Colonic mucosa (tissue), 4 donors: ENCODE results near the gene TNNI2. TPM values are rescaled to one million over a fixed set of nuclear protein-coding genes. Genes with fewer than 3 reads are reported as not detected.

Experiments
- DNase-seq: peaks from one replicate; pipeline ENCODE4 v3.0.0-alpha.2; 2020
- H3K27ac ChIP-seq: fragments of 200-600 bp; one replicate; pipeline ENCODE4 v1.8.0; 2021
- H3K27me3 ChIP-seq: fragments of 200-600 bp; one replicate; pipeline ENCODE4 v1.8.0; 2021
- H3K36me3 ChIP-seq: fragments of 200-600 bp; one replicate; pipeline ENCODE4 v1.8.0; 2021
- H3K4me1 ChIP-seq: fragments of 200-600 bp; one replicate; pipeline ENCODE4 v1.8.0; 2021; ENCODE audit warnings: mild to moderate bottlenecking
- H3K4me3 ChIP-seq: fragments of 200-600 bp; one replicate; pipeline ENCODE4 v1.8.0; 2021
- H3K9ac ChIP-seq, 2 donors: one replicate each; pipeline ENCODE4 v1.7.0; 2013; ENCODE audit warnings: control low read depth in 2 of 2, low read depth in 2 of 2, low read length in 2 of 2
- H3K9me3 ChIP-seq: fragments of 200-600 bp; one replicate; pipeline ENCODE4 v1.8.0; 2021
- intact Hi-C: fragments of 100-400 bp; cut with DNase I; formaldehyde crosslinking; loops from one replicate; pipeline ENCODE4 v1.14.1; 2022
- total RNA-seq, 2 donors: library from RNA; stranded (reverse); fragmentation: NEBNext Ultra II Directional in 1 of 2; extraction: Animal tissue kit (Norgen Biotek cat#: 25700) in 1 of 2; gene quantifications; one replicate each; pipeline ENCODE4 v1.2.1, GENCODE V29; 2021
- TF ChIP-seq, protein P1 (sequence below): fragments of 200-600 bp; IDR thresholded peaks from one replicate; pipeline ENCODE4 v1.8.0; 2022; ENCODE audit warnings: antibody characterized with exemption, mild to moderate bottlenecking
- donor health status: healthy.
- donor health status: DM: no; HTN: no; CAD: no.
- donor health status: DM: no; HTN: no; CAD: no.

The TNNI2 gene
- under 1 TPM in 1 of 2 donors, not detected in 1; 0.94 TPM for total RNA-seq

DNA sequence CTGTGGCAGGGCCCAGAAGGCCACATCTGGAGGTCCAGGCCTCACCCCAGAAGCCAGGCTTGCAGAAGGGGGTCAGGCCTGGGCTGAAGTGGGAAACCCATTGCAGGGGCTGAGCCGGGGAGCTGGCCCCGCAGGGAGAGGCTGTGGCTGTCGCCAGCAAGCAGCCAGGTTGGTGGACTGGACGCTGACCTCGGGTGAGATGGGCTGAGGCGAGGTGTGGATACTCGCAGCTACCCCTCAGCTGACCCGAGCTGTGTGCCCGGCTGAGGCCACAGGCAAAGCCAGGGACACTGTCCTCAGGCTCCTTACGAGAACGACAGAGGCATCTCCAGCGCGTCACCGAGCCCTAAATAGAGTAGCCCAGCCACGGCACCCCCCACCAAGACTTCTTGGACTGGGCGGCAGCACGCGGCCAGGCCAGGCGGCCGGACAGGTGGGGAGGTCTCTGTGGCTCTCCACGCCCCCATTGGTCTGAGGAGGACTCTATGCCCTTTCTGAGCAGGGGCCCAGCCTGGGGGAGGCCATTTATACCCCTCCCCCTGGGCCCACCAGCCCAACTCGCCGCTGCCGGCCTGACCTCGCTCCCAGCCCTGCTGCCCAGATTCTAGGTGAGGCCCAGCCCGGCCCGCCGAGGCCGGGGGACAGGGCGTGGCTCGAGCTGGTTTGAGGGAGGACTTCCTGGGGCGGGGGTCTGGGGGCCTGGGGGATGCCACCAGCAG lies at the start of gene TNNI2:
TNNI2 (plus strand) TSS at position 556 of the 719 bp plus-strand sequence. CDS start 716 bp downstream, outside the sequence.
- intact Hi-C loops: loop anchor here (5.0 kb wide), 1 partner anchor 314 kb away; no protein-coding TSS in a partner anchor
- TF ChIP-seq, protein P1, sequence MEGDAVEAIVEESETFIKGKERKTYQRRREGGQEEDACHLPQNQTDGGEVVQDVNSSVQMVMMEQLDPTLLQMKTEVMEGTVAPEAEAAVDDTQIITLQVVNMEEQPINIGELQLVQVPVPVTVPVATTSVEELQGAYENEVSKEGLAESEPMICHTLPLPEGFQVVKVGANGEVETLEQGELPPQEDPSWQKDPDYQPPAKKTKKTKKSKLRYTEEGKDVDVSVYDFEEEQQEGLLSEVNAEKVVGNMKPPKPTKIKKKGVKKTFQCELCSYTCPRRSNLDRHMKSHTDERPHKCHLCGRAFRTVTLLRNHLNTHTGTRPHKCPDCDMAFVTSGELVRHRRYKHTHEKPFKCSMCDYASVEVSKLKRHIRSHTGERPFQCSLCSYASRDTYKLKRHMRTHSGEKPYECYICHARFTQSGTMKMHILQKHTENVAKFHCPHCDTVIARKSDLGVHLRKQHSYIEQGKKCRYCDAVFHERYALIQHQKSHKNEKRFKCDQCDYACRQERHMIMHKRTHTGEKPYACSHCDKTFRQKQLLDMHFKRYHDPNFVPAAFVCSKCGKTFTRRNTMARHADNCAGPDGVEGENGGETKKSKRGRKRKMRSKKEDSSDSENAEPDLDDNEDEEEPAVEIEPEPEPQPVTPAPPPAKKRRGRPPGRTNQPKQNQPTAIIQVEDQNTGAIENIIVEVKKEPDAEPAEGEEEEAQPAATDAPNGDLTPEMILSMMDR: no peak
- Histone ChIP-seq H3K27me3 (no peaks in the 10 kb centered on the region), H3K4me3 (no peak within 1 kb of the TSS), H3K9me3 (no peaks in the 10 kb centered on the region), H3K4me1 (peaks cover 7% of the 10 kb centered on the region), H3K36me3 (no peaks in the 10 kb centered on the region), H3K9ac (peak within 1 kb of the TSS in 1 of 2 donors; percentile 14), H3K27ac (no peak within 1 kb of the TSS)
- DNase-seq: no peak

DNA sequence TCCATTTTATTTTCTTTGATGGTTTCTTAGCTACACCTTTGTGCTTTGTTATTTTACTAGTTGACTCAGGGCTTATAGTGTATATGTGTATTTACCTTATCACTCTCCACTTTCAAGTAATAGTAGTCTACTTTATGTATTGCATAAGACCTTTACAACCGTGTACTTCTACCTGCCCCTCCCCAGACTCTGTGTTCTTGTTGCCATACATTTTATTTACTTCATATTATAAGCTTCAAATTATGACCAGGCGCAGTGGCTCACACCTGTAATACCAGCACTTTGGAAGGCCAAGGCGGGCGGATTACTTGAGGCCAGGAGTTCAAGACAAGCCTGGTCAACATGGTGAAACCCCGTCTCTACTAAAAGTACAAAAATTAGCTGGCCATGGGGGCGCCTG lies 46.9 kb upstream of the TNNI2 start:
- TF ChIP-seq, protein P1: no peak
- Histone ChIP-seq H3K9ac (no peak overlapping the region), H3K9me3 (no peaks in the 10 kb centered on the region), H3K4me3 (no peak overlapping the region), H3K27ac (no peak overlapping the region), H3K4me1 (peaks cover 3% of the 10 kb centered on the region), H3K36me3 (no peaks in the 10 kb centered on the region), H3K27me3 (no peaks in the 10 kb centered on the region)
- DNase-seq: no peak
- intact Hi-C loops: no loop called here

DNA sequence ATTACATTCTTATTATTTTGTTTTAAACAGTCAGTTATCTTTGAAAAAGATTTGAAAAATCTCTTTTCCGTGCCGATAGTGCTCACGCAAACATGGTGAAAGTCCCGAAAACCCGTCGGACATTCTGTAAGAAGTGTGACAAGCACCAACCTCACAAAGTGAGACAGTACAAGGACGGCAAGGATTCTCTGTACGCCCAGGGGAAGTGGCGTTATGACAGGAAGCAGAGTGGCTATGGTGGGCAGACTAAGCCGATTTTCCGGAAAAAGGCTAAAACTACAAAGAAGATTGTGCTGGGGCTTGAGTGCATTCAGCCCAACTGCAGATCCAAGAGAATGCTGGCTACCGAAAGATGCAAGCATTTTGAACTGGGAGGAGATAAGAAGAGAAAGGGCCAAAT lies 46.3 kb upstream of the TNNI2 start:
- H3K27me3 ChIP-seq: no peaks in the 10 kb centered on the region
- TF ChIP-seq, protein P1: no peak
- intact Hi-C loops: no loop called here

DNA sequence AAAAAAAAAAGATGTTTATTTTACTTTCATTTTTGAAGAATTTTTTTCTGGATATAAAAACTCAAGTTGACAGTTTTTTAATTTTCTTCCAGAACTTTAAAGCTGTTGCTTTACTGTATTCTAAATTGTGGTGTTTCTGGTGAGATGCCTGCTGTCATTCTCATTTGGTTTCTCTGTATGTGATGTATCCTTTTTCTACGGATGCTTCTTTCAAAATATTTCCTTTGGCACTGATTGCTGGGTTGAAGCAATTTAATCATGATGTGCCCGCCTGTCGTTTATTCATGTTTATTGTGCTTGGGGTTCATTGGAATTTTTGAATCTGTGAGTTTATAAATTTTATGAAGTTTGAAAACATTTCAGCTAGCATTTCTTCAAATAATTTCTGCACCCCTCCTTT lies 45.7 kb upstream of the TNNI2 start:
- TF ChIP-seq, protein P1: no peak
- Histone ChIP-seq H3K27me3 (no peaks in the 10 kb centered on the region), H3K36me3 (no peaks in the 10 kb centered on the region), H3K4me3 (no peak overlapping the region), H3K27ac (no peak overlapping the region), H3K4me1 (peaks cover 3% of the 10 kb centered on the region), H3K9me3 (no peaks in the 10 kb centered on the region), H3K9ac (no peak overlapping the region)
- no peak for DNase-seq
- intact Hi-C loops: no loop called here

More for the DNA sequence above, 46.3 kb upstream of the TNNI2 start:
- DNase-seq: no peak
- Histone ChIP-seq H3K9me3 (no peaks in the 10 kb centered on the region), H3K27ac (no peak overlapping the region), H3K4me3 (no peak overlapping the region), H3K4me1 (peaks cover 3% of the 10 kb centered on the region), H3K9ac (no peak overlapping the region), H3K36me3 (no peaks in the 10 kb centered on the region)

DNA sequence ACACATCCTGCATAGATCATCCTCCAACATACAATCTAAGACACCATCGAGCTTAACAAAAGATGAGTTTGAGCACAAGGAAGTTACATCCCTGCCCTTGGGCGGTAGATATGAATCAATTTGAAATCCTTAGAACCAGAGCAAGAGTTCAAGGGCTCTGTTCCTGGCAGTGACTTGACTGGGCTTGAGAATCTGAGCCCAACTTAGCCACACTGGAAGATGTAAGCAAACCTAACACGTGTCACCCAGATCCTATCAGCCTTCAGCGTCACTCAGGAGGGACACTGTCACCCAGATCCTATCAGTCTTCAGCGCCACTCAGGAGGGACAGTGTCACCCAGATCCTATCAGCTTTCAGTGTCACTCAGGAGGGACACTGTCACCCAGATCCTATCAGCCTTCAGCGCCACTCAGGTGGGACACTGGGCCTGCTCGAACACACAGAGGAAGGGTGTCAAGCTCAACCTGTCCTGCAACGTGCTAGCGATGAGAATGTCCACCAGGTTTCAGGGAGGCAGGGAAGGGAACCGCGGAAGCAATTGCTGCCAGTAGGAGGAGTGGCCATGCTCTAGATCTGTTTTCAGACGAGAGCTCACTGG lies 42.3 kb upstream of the TNNI2 start:
- Histone ChIP-seq H3K27me3 (no peaks in the 10 kb centered on the region), H3K36me3 (no peaks in the 10 kb centered on the region), H3K27ac (no peak overlapping the region), H3K9ac (no peak overlapping the region), H3K4me1 (peaks cover 3% of the 10 kb centered on the region), H3K9me3 (no peaks in the 10 kb centered on the region), H3K4me3 (no peak overlapping the region)
- no peak for DNase-seq
- intact Hi-C loops: no loop called here
- TF ChIP-seq, protein P1: no peak
